MM.1S (cell line): Measurements from ENCODE around the gene TMEM259.

ENCODE experiments used
- DNase-seq: peaks from one replicate; pipeline ENCODE4 v3.0.0-alpha.2; 2015
- H2AFZ ChIP-seq: fragments of 300-600 bp; sonication (generic); 2 replicates; pipeline ENCODE4 v1.6.0; 2016; ENCODE audit warnings: antibody characterized with exemption, low read length
- H3F3A ChIP-seq: fragments of 300-600 bp; sonication (generic); 2 replicates; pipeline ENCODE4 v1.6.1; 2016; ENCODE audit warnings: mild to moderate bottlenecking, antibody characterized with exemption, low read length, moderate library complexity, mixed read lengths; ENCODE audit not compliant: insufficient read depth
- H3K27ac ChIP-seq: fragments of 300-600 bp; sonication (generic); 2 replicates; pipeline ENCODE4 v1.5.1; 2016; ENCODE audit warnings: mild to moderate bottlenecking, low read length
- H3K27me3 ChIP-seq: fragments of 300-600 bp; sonication (generic); replicated peaks from 2 replicates; pipeline ENCODE4 v1.6.0; 2016; ENCODE audit warnings: low read length; ENCODE audit not compliant: insufficient read depth
- H3K36me3 ChIP-seq: fragments of 300-600 bp; sonication (generic); replicated peaks from 2 replicates; pipeline ENCODE4 v1.6.1; 2016; ENCODE audit warnings: mild to moderate bottlenecking, low read length, mixed read lengths; ENCODE audit not compliant: insufficient read depth
- H3K4me1 ChIP-seq: fragments of 300-600 bp; sonication (generic); 2 replicates; pipeline ENCODE4 v1.6.1; 2016; ENCODE audit warnings: low read length, mixed read lengths
- H3K4me2 ChIP-seq: fragments of 300-600 bp; sonication (generic); 2 replicates; pipeline ENCODE4 v1.6.0; 2016; ENCODE audit warnings: low read depth, low read length
- H3K4me3 ChIP-seq: fragments of 300-600 bp; sonication (generic); 2 replicates; pipeline ENCODE4 v1.5.1; 2016; ENCODE audit warnings: low read length, mixed read lengths
- H3K79me2 ChIP-seq: fragments of 300-600 bp; sonication (generic); 2 replicates; pipeline ENCODE4 v1.6.1; 2016; ENCODE audit warnings: mixed run types, low read length, mixed read lengths
- H3K9ac ChIP-seq: fragments of 300-600 bp; sonication (generic); 2 replicates; pipeline ENCODE4 v1.6.1; 2016; ENCODE audit warnings: low read length, mixed read lengths
- H3K9me2 ChIP-seq: fragments of 300-600 bp; sonication (generic); replicated peaks from 2 replicates; pipeline ENCODE4 v1.6.1; 2016; ENCODE audit warnings: mild to moderate bottlenecking, low read length, mixed read lengths; ENCODE audit not compliant: insufficient read depth
- H3K9me3 ChIP-seq: fragments of 300-600 bp; sonication (generic); replicated peaks from 2 replicates; pipeline ENCODE4 v1.6.1; 2016; ENCODE audit warnings: mild to moderate bottlenecking, low read length, mixed read lengths; ENCODE audit not compliant: insufficient read depth
- H4K20me1 ChIP-seq: fragments of 300-600 bp; sonication (generic); 2 replicates; pipeline ENCODE4 v1.6.1; 2016; ENCODE audit warnings: mild to moderate bottlenecking, low read length, moderate library complexity, mixed read lengths; ENCODE audit not compliant: insufficient read depth
- EZH2 ChIP-seq: fragments of 300-600 bp; sonication (generic); optimal IDR thresholded peaks from 2 replicates; pipeline ENCODE3; 2017; ENCODE audit warnings: low read depth, mild to moderate bottlenecking, antibody characterized with exemption, low read length, mixed read lengths
- EZH2phosphoT487 ChIP-seq: fragments of 300-600 bp; sonication (generic); IDR thresholded peaks from 2 replicates; pipeline ENCODE4 v1.6.1; 2018; ENCODE audit warnings: antibody characterized with exemption, low read length
- TF ChIP-seq, protein P1 (sequence below): fragments of 300-600 bp; sonication (generic); IDR thresholded peaks from 2 replicates; pipeline ENCODE4 v1.5.1; 2016; ENCODE audit warnings: antibody characterized with exemption, low read length, mixed read lengths

The TMEM259 gene

DNA sequence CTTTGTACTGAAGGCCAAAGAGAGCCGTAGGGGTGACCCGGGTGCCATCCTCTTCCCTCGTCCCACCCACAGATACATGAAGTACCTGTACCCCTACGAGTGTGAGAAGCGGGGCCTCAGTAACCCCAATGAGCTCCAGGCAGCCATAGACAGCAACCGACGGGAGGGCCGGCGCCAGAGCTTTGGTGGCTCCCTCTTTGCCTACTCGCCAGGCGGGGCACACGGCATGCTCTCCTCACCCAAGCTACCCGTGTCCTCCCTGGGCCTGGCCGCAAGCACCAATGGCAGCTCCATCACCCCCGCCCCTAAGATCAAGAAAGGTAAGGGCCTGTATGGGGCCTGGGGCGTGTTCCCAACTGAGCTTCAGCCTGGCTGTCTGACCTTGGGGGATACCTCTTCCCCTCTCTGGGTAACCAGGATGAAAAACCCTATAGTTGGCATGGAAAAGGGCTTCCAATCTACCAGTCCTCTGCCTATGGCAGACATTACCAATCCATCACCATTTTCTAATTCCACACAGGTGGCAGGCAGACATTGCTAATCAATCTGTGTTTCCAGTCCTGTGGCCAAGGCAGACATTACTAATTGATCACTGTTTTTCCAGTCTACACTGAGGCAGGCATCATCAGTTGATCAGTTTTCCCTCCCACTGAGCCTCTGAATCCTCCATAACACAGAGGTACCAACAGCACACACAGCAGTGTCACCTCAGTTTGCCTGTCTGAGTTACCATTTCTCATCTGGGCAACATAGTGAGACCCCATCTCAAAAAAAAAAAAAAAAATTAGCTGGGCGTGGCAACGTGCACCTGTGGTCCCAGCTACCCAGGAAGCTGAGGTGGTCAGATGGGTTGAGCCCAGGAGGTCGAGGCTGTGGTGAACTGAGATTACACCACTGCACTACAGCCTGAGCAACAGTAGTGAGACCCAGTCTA, 55.9 kb downstream of the TMEM259 start:
- Histone ChIP-seq H3K4me2 (no peak overlapping the region), H3K36me3 (peaks cover 10% of the 10 kb centered on the region), H2AFZ (no peak overlapping the region), H4K20me1 (no peaks in the 10 kb centered on the region), H3K9me2 (no peaks in the 10 kb centered on the region), H3K27me3 (no peaks in the 10 kb centered on the region), H3K9me3 (no peaks in the 10 kb centered on the region), H3K4me3 (no peak overlapping the region), H3F3A (no peaks in the 10 kb centered on the region), H3K27ac (no peak overlapping the region), H3K9ac (no peak overlapping the region), H3K79me2 (no peaks in the 10 kb centered on the region), H3K4me1 (no peaks in the 10 kb centered on the region)
- DNase-seq: no peak
- TF ChIP-seq, protein P1, sequence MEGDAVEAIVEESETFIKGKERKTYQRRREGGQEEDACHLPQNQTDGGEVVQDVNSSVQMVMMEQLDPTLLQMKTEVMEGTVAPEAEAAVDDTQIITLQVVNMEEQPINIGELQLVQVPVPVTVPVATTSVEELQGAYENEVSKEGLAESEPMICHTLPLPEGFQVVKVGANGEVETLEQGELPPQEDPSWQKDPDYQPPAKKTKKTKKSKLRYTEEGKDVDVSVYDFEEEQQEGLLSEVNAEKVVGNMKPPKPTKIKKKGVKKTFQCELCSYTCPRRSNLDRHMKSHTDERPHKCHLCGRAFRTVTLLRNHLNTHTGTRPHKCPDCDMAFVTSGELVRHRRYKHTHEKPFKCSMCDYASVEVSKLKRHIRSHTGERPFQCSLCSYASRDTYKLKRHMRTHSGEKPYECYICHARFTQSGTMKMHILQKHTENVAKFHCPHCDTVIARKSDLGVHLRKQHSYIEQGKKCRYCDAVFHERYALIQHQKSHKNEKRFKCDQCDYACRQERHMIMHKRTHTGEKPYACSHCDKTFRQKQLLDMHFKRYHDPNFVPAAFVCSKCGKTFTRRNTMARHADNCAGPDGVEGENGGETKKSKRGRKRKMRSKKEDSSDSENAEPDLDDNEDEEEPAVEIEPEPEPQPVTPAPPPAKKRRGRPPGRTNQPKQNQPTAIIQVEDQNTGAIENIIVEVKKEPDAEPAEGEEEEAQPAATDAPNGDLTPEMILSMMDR: no peak
- TF ChIP-seq EZH2phosphoT487 (no peak), EZH2 (no peak)

DNA sequence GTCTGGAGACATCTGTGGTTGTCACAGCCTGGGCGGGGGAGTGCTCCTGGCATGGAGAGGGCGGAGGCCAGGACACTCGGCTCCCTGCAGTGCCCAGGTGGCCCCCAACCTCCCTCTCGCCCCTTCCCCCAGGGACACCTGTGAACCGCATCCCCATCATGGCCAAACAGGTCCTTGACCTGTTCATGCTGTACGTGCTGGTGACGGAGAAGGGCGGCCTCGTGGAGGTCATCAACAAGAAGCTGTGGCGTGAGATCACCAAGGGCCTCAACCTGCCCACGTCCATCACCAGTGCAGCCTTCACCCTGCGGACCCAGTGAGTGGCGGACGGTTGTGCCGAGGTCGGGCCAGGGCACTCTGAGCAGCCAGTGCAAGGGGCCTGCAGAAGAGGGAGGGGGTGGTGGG, 56.8 kb downstream of the TMEM259 start:
- DNase-seq: no peak
- no peak overlapping the region for H3K4me3 ChIP-seq
- TF ChIP-seq, protein P1: no peak
- TF ChIP-seq EZH2: no peak
- TF ChIP-seq EZH2phosphoT487: no peak
- no peaks in the 10 kb centered on the region for H3F3A ChIP-seq
- H3K79me2 ChIP-seq: no peaks in the 10 kb centered on the region
- no peaks in the 10 kb centered on the region for H3K27me3 ChIP-seq
- H3K9me2 ChIP-seq: no peaks in the 10 kb centered on the region
- no peak overlapping the region for H2AFZ ChIP-seq
- no peaks in the 10 kb centered on the region for H3K9me3 ChIP-seq
- H3K36me3 ChIP-seq: peaks cover 10% of the 10 kb centered on the region; the same call in 1 of the 2 replicates
- H3K4me2 ChIP-seq: no peak overlapping the region
- no peak overlapping the region for H3K9ac ChIP-seq
- no peaks in the 10 kb centered on the region for H3K4me1 ChIP-seq
- no peak overlapping the region for H3K27ac ChIP-seq
- H4K20me1 ChIP-seq: no peaks in the 10 kb centered on the region

DNA sequence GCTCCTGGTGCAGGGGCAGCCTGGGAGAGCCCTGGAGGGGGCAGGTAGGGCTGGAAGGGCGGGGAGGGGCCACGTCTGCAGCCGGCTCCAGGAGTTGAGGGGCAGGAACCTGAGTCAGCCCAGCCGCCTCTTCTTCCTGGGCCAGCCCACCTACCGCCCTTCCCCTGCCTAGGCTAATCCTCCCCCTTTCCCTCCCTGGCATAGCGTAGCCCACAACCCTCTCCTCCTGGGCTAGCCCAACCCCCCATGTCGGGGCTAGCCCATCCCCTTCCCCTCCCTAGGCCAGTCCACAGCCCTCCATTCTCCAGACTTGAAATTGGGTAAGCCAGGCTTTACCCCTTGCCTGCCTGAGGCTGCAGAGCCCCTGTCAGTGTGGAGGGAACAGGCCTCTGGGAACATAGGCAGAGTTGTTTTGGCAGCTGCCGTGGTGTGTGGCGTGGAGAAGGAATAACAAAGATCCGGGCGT, 57.4 kb downstream of the TMEM259 start:
- H4K20me1 ChIP-seq: no peaks in the 10 kb centered on the region
- H2AFZ ChIP-seq: no peak overlapping the region
- H3K79me2 ChIP-seq: no peaks in the 10 kb centered on the region
- H3K4me3 ChIP-seq: no peak overlapping the region
- H3K27ac ChIP-seq: no peak overlapping the region
- no peaks in the 10 kb centered on the region for H3K9me3 ChIP-seq
- no peaks in the 10 kb centered on the region for H3K4me1 ChIP-seq
- DNase-seq: no peak
- H3K36me3 ChIP-seq: peaks cover 6% of the 10 kb centered on the region; the same call in 1 of the 2 replicates
- no peaks in the 10 kb centered on the region for H3K27me3 ChIP-seq
- H3K9ac ChIP-seq: no peak overlapping the region
- H3K9me2 ChIP-seq: no peaks in the 10 kb centered on the region
- TF ChIP-seq EZH2 (no peak), EZH2phosphoT487 (no peak)
- TF ChIP-seq, protein P1: no peak
- no peaks in the 10 kb centered on the region for H3F3A ChIP-seq
- no peak overlapping the region for H3K4me2 ChIP-seq
